Sigmoid colon (tissue), 3 donors: ENCODE data around the gene GJB3.

Experiments used
- POLR2A ChIP-seq, 2 donors: fragments of 450-650 bp; IDR thresholded peaks; one replicate each; pipeline ENCODE4 v1.6.1; 2016; ENCODE audit warnings: antibody characterized with exemption in 2 of 2, mild to moderate bottlenecking in 2 of 2, moderate library complexity in 2 of 2
- TF ChIP-seq, protein P1 (sequence below), 4 experiments: fragments of 450-650 bp in 3 of 4; fragments of 200-600 bp in 1 of 4; IDR thresholded peaks; one replicate each; pipeline ENCODE4 v1.5.1; 2016 to 2019; ENCODE audit warnings: antibody characterized with exemption in 4 of 4, mild to moderate bottlenecking in 3 of 4, moderate library complexity in 2 of 4

DNA sequence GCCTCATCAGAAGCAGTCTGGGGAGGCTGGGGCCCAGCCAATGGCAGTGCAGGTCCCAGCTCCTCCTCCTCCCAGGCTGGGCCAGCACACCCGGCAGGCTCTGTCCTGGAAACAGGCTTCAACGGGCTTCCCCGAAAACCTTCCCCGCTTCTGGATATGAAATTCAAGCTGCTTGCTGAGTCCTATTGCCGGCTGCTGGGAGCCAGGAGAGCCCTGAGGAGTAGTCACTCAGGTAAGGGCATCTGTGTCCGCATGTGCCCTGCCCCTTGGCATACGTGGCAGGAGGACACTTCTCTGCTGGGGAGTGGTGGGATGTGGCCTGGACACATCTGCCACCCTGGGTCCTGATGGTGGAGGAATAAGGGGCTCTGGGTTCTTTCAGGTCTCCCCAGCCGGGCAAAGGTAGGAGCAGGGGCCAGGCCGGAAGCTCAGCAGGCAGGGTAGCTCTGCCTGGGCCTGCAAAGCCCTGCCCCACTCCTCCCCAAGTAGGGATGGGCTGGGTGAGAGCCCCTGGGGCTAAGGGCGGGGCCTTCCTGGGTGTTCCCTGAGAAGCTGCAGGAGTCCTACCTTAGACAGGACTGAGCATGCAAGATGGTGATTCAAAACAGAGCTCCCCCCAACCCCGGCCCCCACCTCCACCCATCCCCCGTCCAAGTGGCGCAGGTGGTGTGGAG lies 25.9 kb upstream of the GJB3 start, which contains the start of gene GJB5:
- no peak for TF ChIP-seq POLR2A (IDR thresholded peaks at IDR 0.05)
- TF ChIP-seq, protein P1, sequence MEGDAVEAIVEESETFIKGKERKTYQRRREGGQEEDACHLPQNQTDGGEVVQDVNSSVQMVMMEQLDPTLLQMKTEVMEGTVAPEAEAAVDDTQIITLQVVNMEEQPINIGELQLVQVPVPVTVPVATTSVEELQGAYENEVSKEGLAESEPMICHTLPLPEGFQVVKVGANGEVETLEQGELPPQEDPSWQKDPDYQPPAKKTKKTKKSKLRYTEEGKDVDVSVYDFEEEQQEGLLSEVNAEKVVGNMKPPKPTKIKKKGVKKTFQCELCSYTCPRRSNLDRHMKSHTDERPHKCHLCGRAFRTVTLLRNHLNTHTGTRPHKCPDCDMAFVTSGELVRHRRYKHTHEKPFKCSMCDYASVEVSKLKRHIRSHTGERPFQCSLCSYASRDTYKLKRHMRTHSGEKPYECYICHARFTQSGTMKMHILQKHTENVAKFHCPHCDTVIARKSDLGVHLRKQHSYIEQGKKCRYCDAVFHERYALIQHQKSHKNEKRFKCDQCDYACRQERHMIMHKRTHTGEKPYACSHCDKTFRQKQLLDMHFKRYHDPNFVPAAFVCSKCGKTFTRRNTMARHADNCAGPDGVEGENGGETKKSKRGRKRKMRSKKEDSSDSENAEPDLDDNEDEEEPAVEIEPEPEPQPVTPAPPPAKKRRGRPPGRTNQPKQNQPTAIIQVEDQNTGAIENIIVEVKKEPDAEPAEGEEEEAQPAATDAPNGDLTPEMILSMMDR (IDR thresholded peaks at IDR 0.05), result no peak
